HEK293 (cell line): ENCODE results near the gene CHEK2.

Experiments used
- BCL11B ChIP-seq: fragments of 450-650 bp; formaldehyde crosslinking; IDR thresholded peaks from 2 replicates; pipeline ENCODE4 v1.5.1; 2016; ENCODE audit warnings: low read depth, missing biosample characterization, missing genetic modification characterization
- EGR2 ChIP-seq: fragments of 450-650 bp; formaldehyde crosslinking; IDR thresholded peaks from 2 replicates; pipeline ENCODE4 v1.5.1; 2016; ENCODE audit warnings: low read depth, missing biosample characterization, missing genetic modification characterization
- FEZF1 ChIP-seq: fragments of 450-650 bp; formaldehyde crosslinking; IDR thresholded peaks from 2 replicates; pipeline ENCODE4 v1.5.1; 2016; ENCODE audit warnings: missing biosample characterization, missing genetic modification characterization
- GLIS2 ChIP-seq: fragments of 450-650 bp; formaldehyde crosslinking; IDR thresholded peaks from 2 replicates; pipeline ENCODE4 v1.5.1; 2016; ENCODE audit warnings: missing biosample characterization, missing genetic modification characterization
- PRDM1 ChIP-seq: fragments of 450-650 bp; formaldehyde crosslinking; IDR thresholded peaks from 2 replicates; pipeline ENCODE4; 2016; ENCODE audit warnings: missing biosample characterization, missing genetic modification characterization
- PRDM6 ChIP-seq: fragments of 450-650 bp; formaldehyde crosslinking; IDR thresholded peaks from 2 replicates; pipeline ENCODE4 v1.5.1; 2017; ENCODE audit warnings: missing biosample characterization, missing genetic modification characterization
- SALL2 ChIP-seq: fragments of 450-650 bp; formaldehyde crosslinking; IDR thresholded peaks from 2 replicates; pipeline ENCODE4 v1.5.0; 2017; ENCODE audit warnings: missing biosample characterization, mild to moderate bottlenecking, missing genetic modification characterization, borderline replicate concordance
- YY1 ChIP-seq: fragments of 450-650 bp; formaldehyde crosslinking; IDR thresholded peaks from 2 replicates; pipeline ENCODE4 v1.5.1; 2018; ENCODE audit warnings: missing biosample characterization, missing genetic modification characterization
- ZBTB44 ChIP-seq: fragments of 450-650 bp; IDR thresholded peaks from 2 replicates; pipeline ENCODE4 v1.5.1; 2018; ENCODE audit warnings: missing biosample characterization, mild to moderate bottlenecking, missing genetic modification characterization
- ZBTB48 ChIP-seq: fragments of 450-650 bp; formaldehyde crosslinking; IDR thresholded peaks from 2 replicates; pipeline ENCODE4 v1.5.1; 2016; ENCODE audit warnings: missing biosample characterization, missing genetic modification characterization
- ZBTB6 ChIP-seq: fragments of 450-650 bp; formaldehyde crosslinking; IDR thresholded peaks from 2 replicates; pipeline ENCODE4 v1.5.1; 2017; ENCODE audit warnings: missing biosample characterization, missing genetic modification characterization
- ZFP41 ChIP-seq: fragments of 450-650 bp; formaldehyde crosslinking; IDR thresholded peaks from 2 replicates; pipeline ENCODE4 v1.5.1; 2016; ENCODE audit warnings: missing biosample characterization, missing genetic modification characterization, borderline replicate concordance
- ZNF202 ChIP-seq: fragments of 450-650 bp; formaldehyde crosslinking; IDR thresholded peaks from 2 replicates; pipeline ENCODE4 v1.5.1; 2016; ENCODE audit warnings: missing biosample characterization, missing genetic modification characterization, borderline replicate concordance
- ZNF24 ChIP-seq: fragments of 450-650 bp; formaldehyde crosslinking; IDR thresholded peaks from 2 replicates; pipeline ENCODE4 v1.5.1; 2016; ENCODE audit warnings: missing biosample characterization, missing genetic modification characterization
- ZNF280D ChIP-seq: fragments of 450-650 bp; formaldehyde crosslinking; IDR thresholded peaks from 2 replicates; pipeline ENCODE4 v1.5.1; 2016; ENCODE audit warnings: missing biosample characterization, missing genetic modification characterization
- ZNF350 ChIP-seq: fragments of 450-650 bp; formaldehyde crosslinking; IDR thresholded peaks from 2 replicates; pipeline ENCODE4 v1.5.0; 2017; ENCODE audit warnings: missing biosample characterization, mild to moderate bottlenecking, missing genetic modification characterization
- ZNF416 ChIP-seq: fragments of 450-650 bp; formaldehyde crosslinking; IDR thresholded peaks from 2 replicates; pipeline ENCODE4 v1.5.1; 2016; ENCODE audit warnings: missing biosample characterization, missing genetic modification characterization
- ZNF426 ChIP-seq: fragments of 450-650 bp; formaldehyde crosslinking; IDR thresholded peaks from 2 replicates; pipeline ENCODE4 v1.5.1; 2017; ENCODE audit warnings: missing biosample characterization, missing genetic modification characterization, mild to moderate bottlenecking, inconsistent platforms, moderate library complexity
- ZNF521 ChIP-seq: fragments of 450-650 bp; formaldehyde crosslinking; IDR thresholded peaks from 2 replicates; pipeline ENCODE4 v1.5.1; 2017; ENCODE audit warnings: missing biosample characterization, mild to moderate bottlenecking, missing genetic modification characterization
- ZNF548 ChIP-seq: fragments of 450-650 bp; formaldehyde crosslinking; IDR thresholded peaks from 2 replicates; pipeline ENCODE4 v1.5.1; 2016; ENCODE audit warnings: missing biosample characterization, missing genetic modification characterization
- ZNF558 ChIP-seq: fragments of 450-650 bp; formaldehyde crosslinking; IDR thresholded peaks from 2 replicates; pipeline ENCODE4 v1.5.1; 2016; ENCODE audit warnings: missing biosample characterization, missing genetic modification characterization
- ZNF560 ChIP-seq: fragments of 450-650 bp; formaldehyde crosslinking; IDR thresholded peaks from 2 replicates; pipeline ENCODE4 v1.5.1; 2017; ENCODE audit warnings: missing biosample characterization, missing genetic modification characterization, borderline replicate concordance
- ZNF600 ChIP-seq: fragments of 450-650 bp; formaldehyde crosslinking; IDR thresholded peaks from 2 replicates; pipeline ENCODE4 v1.5.1; 2016; ENCODE audit warnings: missing biosample characterization, missing genetic modification characterization
- ZNF629 ChIP-seq: fragments of 450-650 bp; formaldehyde crosslinking; IDR thresholded peaks from 2 replicates; pipeline ENCODE4 v1.5.1; 2017; ENCODE audit warnings: missing biosample characterization, missing genetic modification characterization
- ZNF658 ChIP-seq: fragments of 450-650 bp; formaldehyde crosslinking; IDR thresholded peaks from 2 replicates; pipeline ENCODE4; 2016; ENCODE audit warnings: missing biosample characterization, missing genetic modification characterization
- ZNF670 ChIP-seq: fragments of 450-650 bp; formaldehyde crosslinking; IDR thresholded peaks from 2 replicates; pipeline ENCODE4 v1.5.1; 2016; ENCODE audit warnings: missing biosample characterization, missing genetic modification characterization, low read depth
- ZNF704 ChIP-seq: fragments of 450-650 bp; formaldehyde crosslinking; IDR thresholded peaks from 2 replicates; pipeline ENCODE4 v1.5.1; 2016; ENCODE audit warnings: missing biosample characterization, missing genetic modification characterization
- ZNF747 ChIP-seq: fragments of 450-650 bp; formaldehyde crosslinking; IDR thresholded peaks from 2 replicates; pipeline ENCODE4 v1.5.1; 2016; ENCODE audit warnings: missing biosample characterization, missing genetic modification characterization
- ZSCAN16 ChIP-seq: fragments of 450-650 bp; formaldehyde crosslinking; IDR thresholded peaks from 2 replicates; pipeline ENCODE4 v1.5.1; 2016; ENCODE audit warnings: missing biosample characterization, missing genetic modification characterization
- ZSCAN30 ChIP-seq: fragments of 450-650 bp; IDR thresholded peaks from 2 replicates; pipeline ENCODE4 v1.5.1; 2018; ENCODE audit warnings: missing biosample characterization, mild to moderate bottlenecking, missing genetic modification characterization, moderate library complexity
- ZSCAN4 ChIP-seq: fragments of 450-650 bp; formaldehyde crosslinking; IDR thresholded peaks from 2 replicates; pipeline ENCODE4 v1.5.1; 2017; ENCODE audit warnings: missing biosample characterization, missing genetic modification characterization

Gene CHEK2

GRCh38 chr22:28783786-28784671 lies 42.4 kb upstream of the CHEK2 start (continued):
- TF ChIP-seq ZNF280D (tag by site-specific recombination) = no peak
- TF ChIP-seq ZSCAN4 (tag by site-specific recombination) = no peak
- TF ChIP-seq ZNF704 (tag by site-specific recombination) = no peak
- no peak for TF ChIP-seq ZNF521 (tag by site-specific recombination)
- no peak for TF ChIP-seq GLIS2 (tag by site-specific recombination)
- no peak for TF ChIP-seq ZNF24 (tag by site-specific recombination)
- TF ChIP-seq ZNF416 = no peak
- TF ChIP-seq ZNF548 (tag by site-specific recombination) = no peak
- TF ChIP-seq ZNF202 (tag by site-specific recombination) = no peak
- TF ChIP-seq EGR2 (tag by site-specific recombination) = no peak
- no peak for TF ChIP-seq ZNF558
- no peak for TF ChIP-seq ZNF747 (tag by site-specific recombination)
- TF ChIP-seq ZNF629 (tag by site-specific recombination) = peak; percentile 61
- TF ChIP-seq SALL2 = no peak
- no peak for TF ChIP-seq ZFP41
- no peak for TF ChIP-seq ZBTB48 (tag by site-specific recombination)
- no peak for TF ChIP-seq ZSCAN16 (tag by site-specific recombination)
- no peak for TF ChIP-seq ZNF670
- TF ChIP-seq ZNF350 (tag by site-specific recombination) = no peak
- TF ChIP-seq ZNF658 = no peak
- no peak for TF ChIP-seq BCL11B (tag by site-specific recombination)
- TF ChIP-seq ZNF600 = peak; percentile 63; the same call in 1 of the 2 replicates
- peak; percentile 93 for TF ChIP-seq PRDM6 (tag by site-specific recombination)
- peak; percentile 70 for TF ChIP-seq ZSCAN30 (tag by site-specific recombination)
- TF ChIP-seq ZNF560 = no peak
- peak; percentile 88 for TF ChIP-seq FEZF1 (tag by site-specific recombination)
- no peak for TF ChIP-seq ZNF426
- TF ChIP-seq YY1 (tag by site-specific recombination) = no peak
- no peak for TF ChIP-seq PRDM1 (tag by site-specific recombination)
- TF ChIP-seq ZBTB6 (tag by site-specific recombination) = no peak
- peak; percentile 65 for TF ChIP-seq ZBTB44 (tag by site-specific recombination)
